Measurements from ENCODE around the gene SASS6.

Gene SASS6

DNA sequence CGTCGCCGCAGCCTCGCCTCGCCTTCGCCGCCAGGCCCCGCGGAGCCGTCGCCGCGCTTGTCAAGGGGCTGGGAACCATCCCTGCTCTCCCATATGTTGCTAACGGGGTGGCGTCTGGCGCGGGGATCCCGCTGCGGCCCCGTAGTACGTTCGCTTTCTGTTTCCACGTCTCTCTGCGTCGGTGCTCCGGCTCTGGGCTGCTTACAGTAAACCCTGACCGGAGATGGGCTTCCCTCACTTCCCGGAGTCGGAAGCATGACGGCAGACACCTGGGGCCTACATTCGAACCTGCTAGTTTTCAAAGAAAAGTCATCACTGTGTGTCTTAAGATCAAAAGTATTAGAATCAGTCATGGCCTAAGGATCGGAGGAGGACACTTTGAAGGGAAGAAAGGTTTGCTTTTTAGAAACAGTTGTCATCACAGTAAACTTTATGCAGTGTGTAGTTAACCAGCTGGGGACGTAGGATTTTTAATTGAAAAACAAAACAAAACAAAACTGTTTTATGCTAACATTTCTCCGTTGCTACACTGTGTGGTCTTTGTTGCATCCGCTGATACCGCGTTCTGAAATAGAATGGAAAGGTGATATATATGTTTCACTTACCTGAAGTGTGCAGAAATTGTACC lies 94.0 kb downstream of the SASS6 start:
- peak; percentile 69 for DNase-seq

DNA sequence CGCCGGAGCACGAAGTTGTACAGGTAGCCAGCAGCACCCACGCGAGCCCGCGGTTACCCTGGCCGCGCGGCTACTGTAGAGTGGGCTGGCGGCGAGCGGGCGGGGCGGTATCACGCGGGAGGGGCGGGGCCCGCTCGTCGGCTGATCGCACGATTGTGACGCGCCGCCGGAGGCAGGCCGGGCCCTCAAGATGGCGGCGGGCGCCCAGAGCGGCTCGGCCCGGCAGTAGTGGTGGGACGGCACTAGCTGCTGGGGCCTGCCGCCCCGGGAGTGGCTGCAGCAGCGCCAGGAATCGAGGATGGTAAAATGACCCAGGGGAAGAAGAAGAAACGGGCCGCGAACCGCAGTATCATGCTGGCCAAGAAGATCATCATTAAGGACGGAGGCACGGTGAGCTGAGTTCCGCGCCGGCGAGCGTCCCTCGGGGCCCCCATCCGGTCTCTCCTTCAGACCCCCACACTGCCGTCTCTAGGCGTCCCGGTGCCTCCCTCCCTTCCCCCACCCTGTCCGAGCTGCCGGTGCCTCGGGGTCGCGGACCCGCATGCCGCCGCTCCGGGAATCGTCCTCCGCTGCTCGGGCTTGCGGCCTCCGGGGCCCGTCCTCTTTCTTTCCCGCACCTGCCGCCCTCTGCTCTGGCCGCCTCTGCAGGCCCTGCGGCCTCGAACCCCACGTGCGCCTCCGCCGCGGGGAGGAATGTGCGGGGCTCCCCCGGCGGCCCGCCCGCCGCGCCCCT lies 94.6 kb downstream of the SASS6 start:
- DNase-seq: peak; percentile 85

DNA sequence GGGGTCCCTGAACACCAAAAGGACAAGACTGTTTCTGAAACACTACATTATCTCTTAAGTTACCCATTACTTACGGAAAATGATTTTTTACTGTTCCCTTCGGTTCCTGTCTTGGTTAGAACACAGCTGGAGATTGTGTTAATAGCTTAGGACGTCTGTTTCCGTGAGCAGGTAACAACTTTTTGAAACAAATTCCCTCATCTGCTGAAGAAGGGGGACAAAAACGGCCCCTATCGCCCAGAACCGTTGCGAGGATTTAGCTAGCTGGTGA lies 95.1 kb downstream of the SASS6 start:
- no peak for DNase-seq

DNA sequence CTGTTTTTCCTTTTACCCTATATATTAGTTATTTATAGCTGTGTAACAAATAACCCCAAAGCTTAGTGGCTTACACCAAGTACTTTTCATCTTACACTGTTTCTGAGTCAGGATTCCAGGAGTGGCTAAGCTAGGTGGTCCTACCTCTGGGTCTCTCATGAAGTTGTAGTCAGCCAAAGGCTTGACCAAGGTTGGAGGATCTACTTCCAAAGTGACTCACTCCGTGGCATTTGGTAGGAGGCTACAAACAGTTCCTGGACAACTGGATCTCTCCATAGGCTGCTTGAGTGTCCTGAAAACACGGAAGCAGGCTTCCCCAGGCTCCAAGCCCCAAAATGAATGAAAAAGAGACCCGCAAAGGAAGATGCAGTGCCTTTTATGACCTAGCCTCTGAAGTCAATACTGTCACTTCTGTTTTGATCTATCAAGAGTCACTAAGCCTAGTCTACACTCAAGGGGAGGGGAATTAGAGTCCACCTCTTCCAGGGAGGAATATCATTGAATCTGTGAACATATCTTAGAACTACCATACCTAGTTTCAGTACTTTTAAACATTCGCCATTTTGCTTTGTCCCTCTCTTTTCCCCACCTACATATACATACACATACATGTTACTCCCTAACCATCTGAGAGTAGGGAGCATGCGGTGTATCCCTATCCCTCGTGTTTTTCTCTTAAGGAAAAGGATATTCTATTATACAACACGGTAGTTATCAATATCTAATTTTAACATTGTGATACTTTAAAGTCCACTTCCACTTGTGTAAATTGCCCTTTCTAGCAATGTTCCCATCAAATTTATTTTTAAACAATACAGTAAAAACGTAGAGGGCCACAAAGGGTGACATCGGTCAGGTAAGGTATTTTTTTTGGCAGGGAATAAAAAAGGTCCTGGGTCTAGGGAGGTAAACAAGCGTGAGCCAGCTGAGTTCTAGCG lies 95.7 kb downstream of the SASS6 start:
- peak; percentile 75 for DNase-seq

DNA sequence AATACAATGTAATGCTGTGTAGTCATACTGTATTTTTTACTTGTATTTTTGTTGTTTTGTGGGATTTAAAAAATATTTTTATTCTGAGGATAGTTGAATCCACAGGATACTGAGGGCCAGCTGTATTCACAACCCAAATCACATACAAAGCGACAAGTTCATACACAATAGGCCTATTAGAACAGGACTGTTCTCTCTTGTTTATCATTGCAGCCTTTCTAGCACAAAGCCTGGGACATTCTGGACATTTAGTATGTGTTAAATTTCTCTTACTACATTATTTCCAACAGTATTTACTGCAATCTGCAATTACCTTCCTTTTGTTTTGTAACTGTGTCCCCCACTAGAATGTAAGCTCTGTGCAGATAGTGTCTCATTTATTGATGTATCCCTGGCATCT lies 97.5 kb downstream of the SASS6 start:
- no peak for DNase-seq

DNA sequence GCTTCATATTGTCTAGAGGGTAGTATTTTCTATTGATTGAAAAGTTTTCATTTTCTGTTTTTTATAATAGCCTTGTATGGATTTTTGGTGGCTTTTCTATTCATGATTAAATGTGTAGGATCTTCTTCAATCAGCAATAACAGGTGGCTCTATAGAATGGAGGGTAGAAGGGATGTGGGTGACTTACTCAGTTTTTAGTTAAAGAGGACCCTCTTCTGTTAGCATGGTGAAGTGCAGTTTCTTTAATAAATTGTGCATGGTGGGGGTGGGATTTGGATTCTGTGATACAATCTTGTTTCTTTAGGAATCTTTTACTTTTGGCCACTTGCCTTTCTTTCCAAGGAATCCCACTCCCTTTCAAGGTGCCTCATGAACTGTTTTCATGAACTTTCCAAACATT lies 98.3 kb downstream of the SASS6 start:
- DNase-seq: peak; percentile 23

All from EL (cell line).